Activated naive CD4-positive, alpha-beta T cell treated with anti-CD3 and anti-CD28 coated beads, Interleukin-2, amount 50 U/mL, for 24 hours (primary cell): ENCODE measurements around the gene SLC39A2.
A peak's percentile ranks its signal among the peaks of the same experiment; 100 is the strongest.

ENCODE experiments used
- H3K27ac Mint-ChIP-seq: one replicate; pipeline ENCODE4 v1.8.0; 2021; ENCODE audit warnings: mild to moderate bottlenecking, mixed read lengths
- H3K27me3 Mint-ChIP-seq: one replicate; pipeline ENCODE4 v1.8.0; 2021; ENCODE audit warnings: mixed read lengths
- H3K36me3 Mint-ChIP-seq: one replicate; pipeline ENCODE4 v1.8.0; 2021; ENCODE audit warnings: mixed read lengths
- H3K4me1 Mint-ChIP-seq: one replicate; pipeline ENCODE4 v1.8.0; 2021; ENCODE audit warnings: mixed read lengths
- H3K4me3 Mint-ChIP-seq: one replicate; pipeline ENCODE4 v1.8.0; 2021; ENCODE audit warnings: mild to moderate bottlenecking, mixed read lengths
- H3K9me3 Mint-ChIP-seq: one replicate; pipeline ENCODE4 v1.8.0; 2021; ENCODE audit warnings: mixed read lengths

Gene SLC39A2

GRCh38 chr14:21016413-21017190 lies 17.5 kb downstream of the SLC39A2 start:
- H3K4me1 Mint-ChIP-seq, result no peaks in the 10 kb centered on the region
- peaks cover 11% of the 10 kb centered on the region for H3K27me3 Mint-ChIP-seq
- no peak overlapping the region for H3K27ac Mint-ChIP-seq
- H3K4me3 Mint-ChIP-seq, result no peak overlapping the region
- H3K9me3 Mint-ChIP-seq, result no peaks in the 10 kb centered on the region
- peaks cover 3% of the 10 kb centered on the region for H3K36me3 Mint-ChIP-seq

GRCh38 chr14:21017528-21018245 lies 18.6 kb downstream of the SLC39A2 start:
- Mint-ChIP-seq H3K27me3 (peaks cover 6% of the 10 kb centered on the region), H3K36me3 (peaks cover 3% of the 10 kb centered on the region), H3K9me3 (no peaks in the 10 kb centered on the region), H3K4me1 (peaks cover 1% of the 10 kb centered on the region), H3K27ac (no peak overlapping the region), H3K4me3 (no peak overlapping the region)

GRCh38 chr14:21018286-21018685 lies 19.2 kb downstream of the SLC39A2 start:
- Mint-ChIP-seq H3K4me1 (peaks cover 5% of the 10 kb centered on the region), H3K36me3 (peaks cover 3% of the 10 kb centered on the region), H3K27ac (no peak overlapping the region), H3K27me3 (peaks cover 3% of the 10 kb centered on the region), H3K4me3 (no peak overlapping the region), H3K9me3 (no peaks in the 10 kb centered on the region)

- Mint-ChIP-seq H3K27ac (no peak overlapping the region), H3K4me3 (no peak overlapping the region)
These were observed 19.7 kb downstream of the SLC39A2 start for GRCh38 chr14:21018781-21019180.

GRCh38 chr14:21019366-21019765 lies 20.3 kb downstream of the SLC39A2 start:
- peaks cover 15% of the 10 kb centered on the region for H3K4me1 Mint-ChIP-seq
- H3K27me3 Mint-ChIP-seq, result no peaks in the 10 kb centered on the region
- peaks cover 3% of the 10 kb centered on the region for H3K36me3 Mint-ChIP-seq
- no peaks in the 10 kb centered on the region for H3K9me3 Mint-ChIP-seq
- no peak overlapping the region for H3K27ac Mint-ChIP-seq
- no peak overlapping the region for H3K4me3 Mint-ChIP-seq

More at GRCh38 chr14:21018781-21019180, 19.7 kb downstream of the SLC39A2 start:
- H3K9me3 Mint-ChIP-seq, result no peaks in the 10 kb centered on the region
- peaks cover 9% of the 10 kb centered on the region for H3K4me1 Mint-ChIP-seq
- peaks cover 3% of the 10 kb centered on the region for H3K36me3 Mint-ChIP-seq
- H3K27me3 Mint-ChIP-seq, result peaks cover 2% of the 10 kb centered on the region

- H3K36me3 Mint-ChIP-seq, result peaks cover 3% of the 10 kb centered on the region
- H3K9me3 Mint-ChIP-seq, result no peaks in the 10 kb centered on the region
- no peaks in the 10 kb centered on the region for H3K27me3 Mint-ChIP-seq
- H3K27ac Mint-ChIP-seq, result no peak overlapping the region
- no peak overlapping the region for H3K4me3 Mint-ChIP-seq
- H3K4me1 Mint-ChIP-seq, result peaks cover 16% of the 10 kb centered on the region
These were observed 22.0 kb downstream of the SLC39A2 start for GRCh38 chr14:21020977-21021545.

- Mint-ChIP-seq H3K4me3 (peak overlapping the region; percentile 42), H3K9me3 (no peaks in the 10 kb centered on the region), H3K27me3 (no peaks in the 10 kb centered on the region), H3K36me3 (peaks cover 3% of the 10 kb centered on the region), H3K27ac (no peak overlapping the region), H3K4me1 (peaks cover 16% of the 10 kb centered on the region)
These were observed 23.6 kb downstream of the SLC39A2 start for GRCh38 chr14:21022686-21023085.

GRCh38 chr14:21023174-21023573 lies 24.1 kb downstream of the SLC39A2 start:
- Mint-ChIP-seq H3K27ac (no peak overlapping the region), H3K27me3 (no peaks in the 10 kb centered on the region), H3K4me1 (peaks cover 16% of the 10 kb centered on the region), H3K9me3 (no peaks in the 10 kb centered on the region), H3K36me3 (peaks cover 3% of the 10 kb centered on the region), H3K4me3 (peak overlapping the region; percentile 42)

GRCh38 chr14:21023817-21024584 lies 24.9 kb downstream of the SLC39A2 start:
- H3K9me3 Mint-ChIP-seq, result no peaks in the 10 kb centered on the region
- H3K36me3 Mint-ChIP-seq, result peaks cover 3% of the 10 kb centered on the region
- H3K27ac Mint-ChIP-seq, result no peak overlapping the region
- peaks cover 16% of the 10 kb centered on the region for H3K4me1 Mint-ChIP-seq
- H3K27me3 Mint-ChIP-seq, result no peaks in the 10 kb centered on the region
- peak overlapping the region; percentile 86 for H3K4me3 Mint-ChIP-seq

GRCh38 chr14:21024585-21025370 lies 25.7 kb downstream of the SLC39A2 start, which contains the start of gene NDRG2:
Gene NDRG2, minus strand, starts transcription at chr14:21025061. Its CDS starts 1,746 bp downstream, at chr14:21023315.
- no peaks in the 10 kb centered on the region for H3K36me3 Mint-ChIP-seq
- peak within 1 kb of the TSS; percentile 86 for H3K4me3 Mint-ChIP-seq
- H3K27me3 Mint-ChIP-seq, result no peaks in the 10 kb centered on the region
- no peak within 1 kb of the TSS for H3K27ac Mint-ChIP-seq
- H3K4me1 Mint-ChIP-seq, result peaks cover 16% of the 10 kb centered on the region
- no peaks in the 10 kb centered on the region for H3K9me3 Mint-ChIP-seq

- Mint-ChIP-seq H3K27me3 (no peaks in the 10 kb centered on the region), H3K4me3 (peak overlapping the region; percentile 86), H3K36me3 (no peaks in the 10 kb centered on the region), H3K4me1 (peaks cover 16% of the 10 kb centered on the region), H3K9me3 (no peaks in the 10 kb centered on the region), H3K27ac (no peak overlapping the region)
These were observed 26.5 kb downstream of the SLC39A2 start for GRCh38 chr14:21025371-21026273.

- Mint-ChIP-seq H3K27me3 (no peaks in the 10 kb centered on the region), H3K36me3 (no peaks in the 10 kb centered on the region), H3K4me1 (peaks cover 16% of the 10 kb centered on the region), H3K4me3 (no peak overlapping the region), H3K27ac (no peak overlapping the region), H3K9me3 (no peaks in the 10 kb centered on the region)
These were observed 27.3 kb downstream of the SLC39A2 start for GRCh38 chr14:21026274-21026987.

GRCh38 chr14:21026988-21027315 lies 27.9 kb downstream of the SLC39A2 start:
- no peaks in the 10 kb centered on the region for H3K36me3 Mint-ChIP-seq
- no peaks in the 10 kb centered on the region for H3K9me3 Mint-ChIP-seq
- no peak overlapping the region for H3K4me3 Mint-ChIP-seq
- peaks cover 16% of the 10 kb centered on the region for H3K4me1 Mint-ChIP-seq
- H3K27me3 Mint-ChIP-seq, result no peaks in the 10 kb centered on the region
- H3K27ac Mint-ChIP-seq, result no peak overlapping the region
